ENCODE measurements around the gene CDC42.

The CDC42 gene

GRCh38 chr1:22101199-22101598, 48.7 kb downstream of the CDC42 start:
- Mint-ChIP-seq H3K9me3 (peaks cover 19% of the 10 kb centered on the region), H3K27me3 (no peaks in the 10 kb centered on the region), H3K27ac (no peak overlapping the region), H3K4me3 (no peak overlapping the region), H3K36me3 (ENCODE audit: low read depth) (peaks cover 76% of the 10 kb centered on the region), H3K4me1 (peaks cover 71% of the 10 kb centered on the region)
- ATAC-seq (no peak), DNase-seq (no peak)

- ATAC-seq (no peak), DNase-seq (no peak)
- H3K4me1 Mint-ChIP-seq, result peaks cover 68% of the 10 kb centered on the region
- no peak overlapping the region for H3K4me3 Mint-ChIP-seq
- H3K27ac Mint-ChIP-seq, result no peak overlapping the region
- H3K27me3 Mint-ChIP-seq, result no peaks in the 10 kb centered on the region
- H3K36me3 Mint-ChIP-seq (ENCODE audit: low read depth), result peaks cover 73% of the 10 kb centered on the region
- peaks cover 19% of the 10 kb centered on the region for H3K9me3 Mint-ChIP-seq
Measured at GRCh38 chr1:22101995-22102394, 49.5 kb downstream of the CDC42 start.

GRCh38 chr1:22102746-22103145, 50.2 kb downstream of the CDC42 start:
- Mint-ChIP-seq H3K27ac (peak overlapping the region; percentile 84), H3K36me3 (ENCODE audit: low read depth) (peaks cover 69% of the 10 kb centered on the region), H3K27me3 (no peaks in the 10 kb centered on the region), H3K4me1 (peaks cover 64% of the 10 kb centered on the region), H3K9me3 (peaks cover 19% of the 10 kb centered on the region), H3K4me3 (no peak overlapping the region)
- DNase-seq (no peak), ATAC-seq (no peak)

- Mint-ChIP-seq H3K27me3 (no peaks in the 10 kb centered on the region), H3K27ac (peak overlapping the region; percentile 84), H3K4me1 (peaks cover 57% of the 10 kb centered on the region), H3K4me3 (peak overlapping the region; percentile 12), H3K9me3 (peaks cover 19% of the 10 kb centered on the region), H3K36me3 (ENCODE audit: low read depth) (peaks cover 62% of the 10 kb centered on the region)
- DNase-seq (no peak), ATAC-seq (peak; percentile 27)
Measured at GRCh38 chr1:22104094-22104493, 51.6 kb downstream of the CDC42 start.

GRCh38 chr1:22104865-22105437, 52.4 kb downstream of the CDC42 start:
- ATAC-seq (peak; percentile 70), DNase-seq (peak; percentile 33)
- H3K4me1 Mint-ChIP-seq, result peaks cover 51% of the 10 kb centered on the region
- H3K27me3 Mint-ChIP-seq, result no peaks in the 10 kb centered on the region
- peaks cover 19% of the 10 kb centered on the region for H3K9me3 Mint-ChIP-seq
- peak overlapping the region; percentile 12 for H3K4me3 Mint-ChIP-seq
- H3K36me3 Mint-ChIP-seq (ENCODE audit: low read depth), result peaks cover 60% of the 10 kb centered on the region
- peak overlapping the region; percentile 84 for H3K27ac Mint-ChIP-seq

GRCh38 chr1:22105611-22106207, 53.2 kb downstream of the CDC42 start:
- no peaks in the 10 kb centered on the region for H3K27me3 Mint-ChIP-seq
- no peak overlapping the region for H3K4me3 Mint-ChIP-seq
- H3K27ac Mint-ChIP-seq, result peak overlapping the region; percentile 84
- peaks cover 54% of the 10 kb centered on the region for H3K36me3 Mint-ChIP-seq (ENCODE audit: low read depth)
- peaks cover 19% of the 10 kb centered on the region for H3K9me3 Mint-ChIP-seq
- ATAC-seq (no peak), DNase-seq (no peak)
- H3K4me1 Mint-ChIP-seq, result peaks cover 44% of the 10 kb centered on the region

- H3K27ac Mint-ChIP-seq, result no peak overlapping the region
- peaks cover 47% of the 10 kb centered on the region for H3K36me3 Mint-ChIP-seq (ENCODE audit: low read depth)
- H3K4me1 Mint-ChIP-seq, result peaks cover 40% of the 10 kb centered on the region
Measured at GRCh38 chr1:22107126-22107525, 54.6 kb downstream of the CDC42 start.

GRCh38 chr1:22108339-22109105, 56.0 kb downstream of the CDC42 start:
- no peak for DNase-seq
- H3K27me3 Mint-ChIP-seq, result no peaks in the 10 kb centered on the region
- H3K9me3 Mint-ChIP-seq, result peaks cover 17% of the 10 kb centered on the region
- no peak overlapping the region for H3K4me3 Mint-ChIP-seq
- H3K4me1 Mint-ChIP-seq, result peaks cover 29% of the 10 kb centered on the region
- no peak for ATAC-seq
- H3K27ac Mint-ChIP-seq, result peak overlapping the region; percentile 1
- peaks cover 41% of the 10 kb centered on the region for H3K36me3 Mint-ChIP-seq (ENCODE audit: low read depth)

More at GRCh38 chr1:22107126-22107525, 54.6 kb downstream of the CDC42 start:
- H3K4me3 Mint-ChIP-seq, result no peak overlapping the region
- no peaks in the 10 kb centered on the region for H3K27me3 Mint-ChIP-seq
- DNase-seq (no peak), ATAC-seq (no peak)
- peaks cover 19% of the 10 kb centered on the region for H3K9me3 Mint-ChIP-seq

GRCh38 chr1:22110016-22110415, 57.5 kb downstream of the CDC42 start:
- H3K27me3 Mint-ChIP-seq, result no peaks in the 10 kb centered on the region
- no peak overlapping the region for H3K4me3 Mint-ChIP-seq
- ATAC-seq (no peak), DNase-seq (no peak)
- H3K4me1 Mint-ChIP-seq, result peaks cover 15% of the 10 kb centered on the region
- peaks cover 26% of the 10 kb centered on the region for H3K36me3 Mint-ChIP-seq (ENCODE audit: low read depth)
- H3K9me3 Mint-ChIP-seq, result peaks cover 3% of the 10 kb centered on the region
- H3K27ac Mint-ChIP-seq, result no peak overlapping the region

- ATAC-seq (no peak), DNase-seq (no peak)
- Mint-ChIP-seq H3K27ac (no peak overlapping the region), H3K4me1 (peaks cover 11% of the 10 kb centered on the region), H3K27me3 (no peaks in the 10 kb centered on the region), H3K4me3 (no peak overlapping the region), H3K9me3 (no peaks in the 10 kb centered on the region), H3K36me3 (ENCODE audit: low read depth) (peaks cover 18% of the 10 kb centered on the region)
Measured at GRCh38 chr1:22111115-22111514, 58.6 kb downstream of the CDC42 start.

GRCh38 chr1:22111620-22112019, 59.1 kb downstream of the CDC42 start:
- Mint-ChIP-seq H3K4me3 (no peak overlapping the region), H3K36me3 (ENCODE audit: low read depth) (peaks cover 15% of the 10 kb centered on the region), H3K27me3 (no peaks in the 10 kb centered on the region), H3K9me3 (no peaks in the 10 kb centered on the region), H3K27ac (no peak overlapping the region), H3K4me1 (peaks cover 11% of the 10 kb centered on the region)
- ATAC-seq, result no peak
- DNase-seq, result no peak

GRCh38 chr1:22112554-22112953, 60.0 kb downstream of the CDC42 start:
- H3K4me1 Mint-ChIP-seq, result peaks cover 9% of the 10 kb centered on the region
- no peak for ATAC-seq
- H3K4me3 Mint-ChIP-seq, result no peak overlapping the region
- no peaks in the 10 kb centered on the region for H3K9me3 Mint-ChIP-seq
- H3K36me3 Mint-ChIP-seq (ENCODE audit: low read depth), result peaks cover 11% of the 10 kb centered on the region
- H3K27me3 Mint-ChIP-seq, result no peaks in the 10 kb centered on the region
- DNase-seq, result no peak
- peak overlapping the region; percentile 28 for H3K27ac Mint-ChIP-seq

- Mint-ChIP-seq H3K9me3 (no peaks in the 10 kb centered on the region), H3K27ac (peak overlapping the region; percentile 13), H3K4me3 (no peak overlapping the region), H3K27me3 (no peaks in the 10 kb centered on the region), H3K36me3 (ENCODE audit: low read depth) (peaks cover 9% of the 10 kb centered on the region), H3K4me1 (peaks cover 19% of the 10 kb centered on the region)
- no peak for DNase-seq
- no peak for ATAC-seq
Measured at GRCh38 chr1:22114083-22115012, 61.8 kb downstream of the CDC42 start.

GRCh38 chr1:22115286-22115685, 62.8 kb downstream of the CDC42 start:
- ATAC-seq, result no peak
- no peaks in the 10 kb centered on the region for H3K27me3 Mint-ChIP-seq
- DNase-seq, result no peak
- no peak overlapping the region for H3K4me3 Mint-ChIP-seq
- peaks cover 21% of the 10 kb centered on the region for H3K4me1 Mint-ChIP-seq
- H3K36me3 Mint-ChIP-seq (ENCODE audit: low read depth), result peaks cover 11% of the 10 kb centered on the region
- no peaks in the 10 kb centered on the region for H3K9me3 Mint-ChIP-seq
- peak overlapping the region; percentile 25 for H3K27ac Mint-ChIP-seq
